Right renal pelvis (tissue), 4 donors: ENCODE data around the gene UBE2M. TPM values are rescaled to one million over a fixed set of nuclear protein-coding genes. Genes with fewer than 3 reads are reported as not detected.
"Not testable (repeated sequence)": the region's sequence is repeated elsewhere in the genome, so short reads cannot be mapped to it uniquely, and the experiment has no call there.

Experiments
- DNase-seq, 4 donors: peaks; one replicate each; pipeline ENCODE4 v3.0.0-alpha.2; 2013; ENCODE audit warnings: low read depth in 4 of 4, low spot score in 3 of 4, missing footprints in 1 of 4
- polyA plus RNA-seq, 4 donors: library from polyadenylated mRNA; unstranded; fragments of 120-200 nt; gene quantifications; one replicate each; pipeline ENCODE4 v1.2.1, GENCODE V29; 2013; ENCODE audit not compliant: insufficient read length in 4 of 4

The UBE2M gene
- polyA plus RNA-seq = 100 to 1,000 TPM in 2 of 4 donors, 10 to 100 TPM in 2; 86.2 to 101 (median 94.1) TPM

- no peak for DNase-seq
These were observed at the start of gene UBE2M for GRCh38 chr19:58558066-58558622. Gene UBE2M (minus strand): TSS chr19:58558611. CDS start chr19:58558381, 230 bp downstream.

DNA sequence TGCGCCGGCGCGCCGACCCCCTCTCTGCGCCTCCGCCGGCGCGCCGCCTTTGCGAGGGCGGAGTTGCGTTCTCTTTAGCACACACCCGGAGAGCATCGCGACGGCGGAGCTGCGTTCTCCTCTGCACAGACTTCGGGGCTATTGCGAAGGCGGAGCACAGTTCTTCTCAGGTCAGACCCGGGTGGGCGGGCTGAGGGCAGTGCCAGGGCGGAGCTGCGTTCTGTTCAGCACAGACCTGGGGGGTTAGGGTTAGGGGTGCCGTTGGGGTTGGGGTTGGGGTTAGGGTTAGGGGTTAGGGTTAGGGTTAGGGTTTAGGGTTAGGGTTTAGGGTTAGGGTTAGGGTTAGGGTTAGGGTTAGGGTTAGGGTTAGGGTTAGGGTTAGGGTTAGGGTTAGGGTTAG, 48.8 kb upstream of the UBE2M start:
- not testable (repeated sequence) for DNase-seq

GRCh38 chr19:58606251-58606896, 48.0 kb upstream of the UBE2M start:
- not testable (repeated sequence) for DNase-seq

DNA sequence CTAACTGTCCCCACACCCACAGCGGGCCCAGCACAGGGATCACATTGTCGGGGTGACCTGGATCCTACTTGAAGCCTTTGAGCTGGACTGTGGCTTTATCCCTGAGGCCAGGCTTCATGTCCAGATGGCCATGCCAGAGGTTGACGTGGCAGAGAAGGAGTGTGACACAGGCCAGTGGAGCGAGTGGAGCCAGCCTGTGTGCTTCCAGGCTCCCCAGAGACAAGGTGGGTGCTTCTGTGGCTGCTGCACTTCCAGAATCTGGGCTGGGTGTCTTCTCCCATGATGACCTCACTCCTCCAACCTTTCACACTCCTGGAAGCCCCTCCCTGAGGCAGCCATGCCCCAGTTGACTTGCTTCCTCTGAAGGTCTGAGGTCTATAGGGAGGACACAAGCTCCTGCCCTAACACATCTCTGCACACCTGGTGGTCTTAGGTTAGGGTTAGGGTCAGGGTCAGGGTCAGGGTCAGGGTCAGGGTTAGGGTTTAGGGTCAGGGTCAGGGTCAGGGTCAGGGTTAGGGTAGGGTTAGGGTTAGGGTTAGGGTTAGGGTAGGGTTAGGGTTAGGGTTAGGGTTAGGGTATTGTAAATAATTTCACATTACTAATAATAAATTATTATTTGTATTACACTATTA, 27.8 kb upstream of the UBE2M start:
- no peak for DNase-seq

- no peak for DNase-seq
These were observed 27.2 kb upstream of the UBE2M start for GRCh38 chr19:58585442-58586132.

DNA sequence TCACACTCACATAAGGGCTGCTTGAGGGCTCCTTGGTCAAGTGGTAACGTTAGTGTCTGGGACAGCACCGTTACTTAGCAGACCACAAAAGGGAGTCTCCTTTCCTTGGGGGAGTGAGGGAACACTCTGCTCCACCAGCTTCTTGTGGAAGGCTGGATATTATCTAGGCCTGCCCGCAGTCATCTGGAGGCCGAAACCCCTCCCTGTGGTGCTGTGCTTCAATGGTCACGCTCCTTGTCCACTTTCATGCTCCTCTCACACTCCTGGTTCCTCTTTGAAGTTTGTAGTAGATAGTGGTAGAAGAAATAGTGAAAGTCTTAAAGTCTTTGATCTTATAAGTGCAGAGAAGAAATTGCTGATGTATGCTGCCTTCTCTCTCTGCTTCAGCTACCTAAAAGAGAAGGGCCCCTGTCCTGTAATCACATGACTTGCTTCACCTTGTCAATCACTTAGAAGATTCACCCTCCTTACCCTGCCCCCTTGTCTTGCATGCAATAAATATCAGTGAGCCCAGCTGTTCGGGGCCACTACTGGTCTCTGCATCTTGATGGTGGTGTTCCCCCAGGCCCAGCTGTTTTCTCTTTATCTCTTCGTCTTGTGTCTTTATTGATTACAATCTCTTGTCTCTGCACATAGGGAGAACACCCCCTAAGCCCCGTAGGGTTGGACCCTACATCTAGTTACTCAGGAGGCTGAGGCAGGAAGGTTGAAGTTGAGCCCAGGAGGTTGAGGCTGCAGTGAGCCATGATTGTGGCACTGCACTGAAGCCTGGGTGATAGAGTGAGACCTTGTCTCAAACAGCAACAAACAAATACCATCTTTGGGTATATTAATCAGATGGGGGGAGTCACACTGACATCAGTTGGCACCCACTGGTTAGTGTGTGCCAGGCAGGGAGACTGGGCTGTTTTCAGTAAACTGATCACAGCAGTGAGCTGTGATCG, 26.4 kb upstream of the UBE2M start:
- no peak for DNase-seq

- DNase-seq = no peak
These were observed 24.6 kb upstream of the UBE2M start for GRCh38 chr19:58582985-58583384.

DNA sequence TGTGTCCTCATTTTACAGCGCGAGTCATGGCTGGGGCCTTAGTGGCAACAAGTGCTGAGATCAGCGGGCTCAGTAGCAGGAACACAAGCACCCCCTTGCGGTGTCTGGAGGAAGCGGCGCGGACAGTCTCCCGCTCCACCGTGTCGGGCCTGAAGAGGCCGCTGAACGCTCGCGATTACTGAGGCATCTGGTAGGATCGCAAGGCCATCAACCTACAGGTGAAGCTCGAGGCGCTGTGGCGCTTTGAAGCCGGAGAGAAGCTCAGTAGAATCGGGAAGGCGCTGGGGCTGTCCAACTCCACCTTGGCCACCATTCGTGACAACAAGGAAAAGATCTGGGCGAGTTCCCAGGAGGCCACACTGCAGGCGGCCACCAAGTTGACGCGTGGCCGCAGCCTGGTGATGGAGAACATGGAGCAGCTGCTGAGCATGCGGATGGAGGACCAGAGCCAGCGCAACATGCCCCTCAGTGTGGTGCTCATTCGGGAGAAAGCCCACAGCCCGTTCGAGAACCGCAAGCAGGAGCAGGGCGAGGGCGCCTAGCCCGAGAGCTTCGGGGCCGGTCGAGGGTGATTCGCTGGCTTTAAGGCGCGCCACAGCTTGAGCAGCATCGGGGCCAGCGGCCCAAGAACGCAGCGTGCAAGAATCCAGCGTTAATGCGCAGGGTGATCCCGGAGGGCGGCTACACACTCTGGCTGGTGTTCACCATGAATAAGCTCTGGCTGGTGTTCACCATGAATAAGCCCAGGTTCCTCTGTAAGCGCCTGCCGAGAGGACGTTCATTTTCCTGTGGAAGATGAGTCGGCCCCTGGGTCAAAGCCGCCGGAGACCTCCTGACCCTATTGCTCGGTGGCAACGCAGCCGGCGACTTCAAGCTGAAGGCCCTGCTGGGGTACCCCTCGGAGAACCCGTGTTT, 23.1 kb upstream of the UBE2M start:
- peak in 2 of 4 donors; percentile 71 to 76 for DNase-seq

DNA sequence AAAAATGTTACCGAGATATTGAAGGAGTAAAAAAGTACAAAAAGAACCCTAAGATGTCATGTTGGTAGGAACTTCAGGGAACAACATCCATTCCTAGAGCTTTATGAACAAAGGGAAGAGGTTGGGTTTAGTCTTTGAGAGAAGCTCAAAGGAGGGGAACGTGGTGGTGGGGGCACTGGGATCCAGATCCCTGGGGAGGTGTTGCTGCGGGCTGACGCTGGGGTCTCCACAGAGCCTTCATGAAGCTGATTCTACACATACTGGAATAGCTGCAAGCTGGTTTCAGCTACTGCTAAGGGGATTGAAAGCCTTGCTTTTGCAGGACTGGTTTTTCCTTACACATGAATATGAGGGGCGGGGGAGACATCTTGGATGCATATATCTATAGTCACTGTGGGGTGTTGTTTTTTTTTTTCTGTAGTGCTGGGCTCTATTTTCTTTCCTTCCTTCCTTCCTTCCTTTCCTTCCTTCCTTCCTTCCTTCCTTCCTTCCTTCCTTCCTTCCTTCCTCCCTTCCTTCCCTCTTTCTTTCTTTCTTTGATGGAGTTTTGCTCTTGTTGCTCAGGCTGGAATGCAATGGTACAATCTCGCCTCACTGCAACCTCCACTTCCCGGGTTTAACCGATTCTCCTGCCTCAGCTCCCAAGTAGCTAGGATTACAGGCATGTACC, 21.2 kb upstream of the UBE2M start:
- DNase-seq = no peak

GRCh38 chr19:58578012-58578925, 19.9 kb upstream of the UBE2M start:
- no peak for DNase-seq

GRCh38 chr19:58577581-58577980, 19.2 kb upstream of the UBE2M start:
- not testable (repeated sequence) for DNase-seq

- DNase-seq = peak; percentile 84 to 88 (median 86)
These were observed 17.0 kb upstream of the UBE2M start for GRCh38 chr19:58575183-58576041.

DNA sequence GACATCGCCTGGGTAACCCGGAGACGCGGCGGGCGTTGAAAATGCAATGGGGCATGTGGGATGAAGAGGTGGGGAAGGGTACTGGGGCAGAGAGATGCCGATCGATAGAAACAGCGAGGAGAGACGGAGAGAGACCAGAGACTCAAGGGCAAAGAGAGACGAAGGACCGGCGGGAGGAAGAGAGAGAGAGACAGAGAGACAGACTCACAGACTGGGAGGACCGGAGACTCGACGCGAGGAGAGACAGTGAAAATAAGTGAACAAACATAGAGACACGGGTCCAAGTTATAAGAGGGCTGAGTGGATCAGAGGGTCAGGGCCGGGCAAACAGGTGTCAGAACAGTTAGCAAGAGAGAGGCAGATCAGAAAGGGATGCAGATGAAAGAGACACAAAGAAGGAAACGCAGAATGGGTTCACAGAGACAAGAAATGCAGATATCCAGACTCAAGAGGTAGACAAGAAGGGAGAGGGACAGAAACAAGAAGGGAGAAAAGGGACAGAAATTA, 15.3 kb upstream of the UBE2M start:
- no peak for DNase-seq

GRCh38 chr19:58572818-58573657, 14.6 kb upstream of the UBE2M start, which contains the start of gene MZF1:
Gene MZF1 (minus strand): TSS chr19:58573335. CDS start chr19:58571389, 1,946 bp downstream.
- DNase-seq = peak; percentile 97 to 100 (median 100)

DNA sequence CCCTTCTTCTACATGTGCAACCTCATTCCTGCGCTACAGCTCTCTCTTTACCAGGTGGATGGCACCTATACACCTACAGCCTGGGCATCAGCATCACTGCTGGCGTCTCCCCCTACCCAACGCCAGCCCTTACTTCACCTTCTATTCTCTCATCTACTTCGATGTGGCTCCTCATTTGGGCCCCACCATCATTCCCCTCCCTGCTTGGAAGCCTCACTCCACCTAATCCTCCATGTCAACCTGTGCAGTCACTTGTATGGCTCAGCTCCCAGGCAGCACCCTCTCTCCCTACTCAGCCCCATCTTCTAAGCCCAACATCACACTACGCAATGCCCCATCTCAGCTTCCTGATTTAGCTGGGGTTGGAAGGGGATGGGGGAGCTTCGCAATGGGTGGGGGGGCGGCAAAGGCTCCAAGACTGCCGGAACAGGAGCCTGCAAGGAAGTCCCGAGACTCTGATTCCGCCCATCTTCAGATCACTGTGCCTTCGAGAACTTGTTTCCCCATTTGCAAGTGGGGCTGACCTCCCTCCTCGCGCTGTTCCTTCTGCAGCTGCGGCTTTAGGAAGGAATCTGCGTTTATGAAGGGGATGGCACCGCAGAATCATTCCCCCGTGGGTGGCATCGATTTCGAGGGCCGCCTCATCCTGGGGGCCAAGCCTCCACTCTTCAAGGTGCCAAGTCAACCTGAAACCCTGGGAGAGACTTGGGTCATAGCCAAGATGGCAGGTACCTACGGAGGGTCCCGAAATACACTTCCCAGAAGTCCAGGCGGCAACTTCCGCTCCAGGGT, 13.8 kb upstream of the UBE2M start:
- no peak for DNase-seq
